ENCODE data around the gene COQ10A.
A peak's percentile ranks its signal among the peaks of the same experiment; 100 is the strongest.
"Not testable (repeated sequence)": the region's sequence is repeated elsewhere in the genome, so short reads cannot be mapped to it uniquely, and the experiment has no call there.

Gene COQ10A

DNA sequence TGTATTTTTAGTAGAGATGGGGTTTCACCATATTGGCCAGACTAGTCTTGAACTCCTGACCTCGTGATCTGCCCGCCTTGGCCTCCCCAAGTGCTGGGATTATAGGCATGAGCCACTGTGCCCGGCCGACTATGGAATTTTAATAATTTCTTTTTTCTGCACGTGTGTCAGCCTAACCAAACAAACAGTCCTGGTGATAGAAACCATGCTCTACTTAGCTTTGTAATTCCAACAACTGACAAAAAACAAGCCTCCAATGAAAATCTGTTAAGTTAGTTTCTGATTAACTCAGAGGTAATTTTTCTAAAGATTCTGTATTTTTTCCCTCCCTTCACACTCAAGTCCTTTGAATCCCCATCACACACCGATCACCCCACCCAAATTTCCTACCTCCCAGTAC lies 15.3 kb downstream of the COQ10A start:
- H3K4me3 ChIP-seq (ENCODE audit: low read depth, low read length) = no peak overlapping the region
- no peaks in the 10 kb centered on the region for H3K9me3 ChIP-seq (ENCODE audit: control insufficient read depth, insufficient read depth, low read length)
- H3K9ac ChIP-seq (ENCODE audit: low read depth, low read length) = no peak overlapping the region
- no peaks in the 10 kb centered on the region for H3K27me3 ChIP-seq (ENCODE audit: control insufficient read depth, insufficient read depth, low read length)
- H3K27ac ChIP-seq (ENCODE audit: low read depth, low read length) = no peak overlapping the region
- peaks cover 6% of the 10 kb centered on the region for H3K4me1 ChIP-seq (ENCODE audit: control insufficient read depth, insufficient read depth, low read length)
- peaks cover 87% of the 10 kb centered on the region for H3K36me3 ChIP-seq (ENCODE audit: control insufficient read depth, insufficient read depth, low read length)

DNA sequence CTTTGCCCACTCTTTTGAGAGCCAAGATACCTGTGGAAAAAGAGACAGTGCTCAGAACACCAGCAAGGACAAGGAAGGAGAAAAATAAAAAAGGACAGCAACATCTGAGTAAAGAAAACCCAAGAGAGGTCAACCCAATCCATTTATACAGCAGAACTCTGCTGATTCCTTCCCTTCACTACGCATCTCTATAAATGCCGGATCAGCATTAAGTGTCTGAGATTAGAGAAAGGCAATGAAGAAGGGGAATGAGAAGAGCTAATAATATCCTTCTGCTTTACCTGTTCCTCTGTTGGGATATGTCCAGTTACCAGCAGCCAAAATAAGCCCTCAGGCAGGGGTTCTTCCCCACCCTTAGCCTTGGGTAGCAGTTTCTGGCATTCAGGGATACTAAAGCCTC lies 15.8 kb downstream of the COQ10A start:
- Histone ChIP-seq H3K4me1 (ENCODE audit: control insufficient read depth, insufficient read depth, low read length) (peaks cover 6% of the 10 kb centered on the region), H3K9me3 (ENCODE audit: control insufficient read depth, insufficient read depth, low read length) (no peaks in the 10 kb centered on the region), H3K36me3 (ENCODE audit: control insufficient read depth, insufficient read depth, low read length) (peaks cover 84% of the 10 kb centered on the region), H3K27me3 (ENCODE audit: control insufficient read depth, insufficient read depth, low read length) (no peaks in the 10 kb centered on the region), H3K4me3 (ENCODE audit: low read depth, low read length) (no peak overlapping the region), H3K9ac (ENCODE audit: low read depth, low read length) (no peak overlapping the region), H3K27ac (ENCODE audit: low read depth, low read length) (no peak overlapping the region)

DNA sequence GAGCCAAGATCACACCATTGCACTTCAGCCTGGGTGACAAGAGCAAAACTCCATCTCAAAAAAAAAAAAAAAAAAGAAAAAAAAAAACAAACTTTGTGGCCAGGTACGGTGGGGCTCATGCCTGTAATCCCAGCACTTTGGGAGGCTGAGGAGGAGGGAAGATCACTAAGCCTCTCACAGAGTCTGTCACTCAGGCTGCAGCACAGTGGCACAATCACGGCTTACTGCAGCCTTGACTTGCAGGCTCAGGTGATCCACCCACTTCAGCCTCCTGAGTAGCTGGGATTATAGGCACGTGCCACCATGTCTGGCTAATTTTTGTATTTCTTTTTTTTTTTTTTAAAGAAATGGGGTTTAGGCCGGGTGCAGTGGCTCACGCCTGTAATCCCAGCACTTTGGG lies 17.5 kb downstream of the COQ10A start:
- H3K4me1 ChIP-seq (ENCODE audit: control insufficient read depth, insufficient read depth, low read length); H3K4me3 ChIP-seq (ENCODE audit: low read depth, low read length); H3K9me3 ChIP-seq (ENCODE audit: control insufficient read depth, insufficient read depth, low read length); H3K27me3 ChIP-seq (ENCODE audit: control insufficient read depth, insufficient read depth, low read length); H3K9ac ChIP-seq (ENCODE audit: low read depth, low read length); H3K27ac ChIP-seq (ENCODE audit: low read depth, low read length): not testable (repeated sequence)
- peaks cover 67% of the 10 kb centered on the region for H3K36me3 ChIP-seq (ENCODE audit: control insufficient read depth, insufficient read depth, low read length)

DNA sequence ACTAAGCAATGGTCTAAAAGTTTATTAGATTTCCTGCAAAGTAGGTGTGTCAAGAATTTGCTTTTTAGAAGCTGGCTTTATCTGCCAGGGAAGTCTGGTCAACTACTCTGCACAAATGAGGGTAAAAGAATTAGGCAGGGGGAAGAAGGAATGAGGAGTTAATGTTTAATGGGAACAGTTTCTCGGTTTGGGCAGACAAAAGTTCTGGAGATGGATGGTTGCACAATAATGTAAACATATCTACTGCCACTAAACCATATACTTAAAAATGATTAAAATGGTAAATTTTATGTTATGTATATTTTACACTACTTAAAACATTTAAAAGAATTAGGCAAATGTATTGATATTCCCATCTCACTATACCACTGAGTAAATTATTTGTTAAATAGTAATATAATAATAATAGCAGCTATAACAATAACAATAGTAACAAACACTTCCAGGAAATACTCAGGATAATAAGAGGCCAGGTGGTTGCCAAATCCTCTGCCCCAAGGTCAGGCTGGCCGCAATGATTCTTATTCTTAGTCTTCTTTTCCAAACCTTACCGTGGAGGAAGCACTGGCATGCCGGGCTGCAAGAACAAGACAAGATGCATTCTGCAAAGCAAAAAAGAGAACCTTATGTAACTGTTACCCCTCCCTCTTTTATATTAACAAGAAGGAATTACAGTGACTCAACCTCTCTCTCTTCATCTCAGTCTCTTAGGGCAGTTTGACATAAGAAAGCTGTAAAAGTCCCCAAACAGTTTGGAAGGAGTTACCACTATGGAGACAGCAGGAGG lies 19.5 kb downstream of the COQ10A start:
- no peak overlapping the region for H3K4me3 ChIP-seq (ENCODE audit: low read depth, low read length)
- peaks cover 61% of the 10 kb centered on the region for H3K36me3 ChIP-seq (ENCODE audit: control insufficient read depth, insufficient read depth, low read length)
- peaks cover 6% of the 10 kb centered on the region for H3K4me1 ChIP-seq (ENCODE audit: control insufficient read depth, insufficient read depth, low read length)
- no peaks in the 10 kb centered on the region for H3K27me3 ChIP-seq (ENCODE audit: control insufficient read depth, insufficient read depth, low read length)
- H3K9ac ChIP-seq (ENCODE audit: low read depth, low read length) = no peak overlapping the region
- no peaks in the 10 kb centered on the region for H3K9me3 ChIP-seq (ENCODE audit: control insufficient read depth, insufficient read depth, low read length)
- H3K27ac ChIP-seq (ENCODE audit: low read depth, low read length) = no peak overlapping the region

DNA sequence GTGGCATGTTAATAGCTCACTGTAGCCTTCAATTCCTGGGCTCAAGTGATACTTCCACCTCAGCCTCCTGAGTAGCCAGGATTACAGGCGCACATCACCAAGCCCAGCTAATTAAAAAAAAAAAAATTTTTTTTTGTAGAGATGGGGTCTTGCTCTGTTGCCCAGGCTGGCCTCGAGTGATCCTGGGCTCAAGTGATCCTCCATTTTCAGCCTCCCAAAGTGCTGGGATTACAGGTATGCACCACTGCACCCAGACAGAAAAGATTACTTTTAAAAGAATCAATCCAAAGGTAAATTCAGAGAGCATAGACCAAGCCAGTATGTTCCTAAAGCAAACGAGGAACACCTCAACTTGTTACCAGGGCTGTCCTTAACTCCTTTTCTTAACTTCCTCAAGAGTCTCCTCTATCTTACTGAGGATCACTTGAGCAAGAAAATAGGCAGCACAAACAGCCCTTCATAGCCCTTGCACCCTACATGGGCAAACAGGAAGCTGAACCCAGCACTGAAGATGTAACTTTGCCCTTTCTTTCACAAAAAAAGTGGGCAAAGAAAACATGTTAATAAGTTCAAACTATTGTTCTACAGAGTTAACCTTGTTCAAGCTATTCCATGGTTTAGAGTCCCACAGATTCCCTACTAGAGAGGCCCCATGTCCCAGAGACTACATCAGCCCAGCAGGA lies 22.1 kb downstream of the COQ10A start:
- Histone ChIP-seq H3K36me3 (ENCODE audit: control insufficient read depth, insufficient read depth, low read length) (peaks cover 46% of the 10 kb centered on the region), H3K9ac (ENCODE audit: low read depth, low read length) (no peak overlapping the region), H3K27me3 (ENCODE audit: control insufficient read depth, insufficient read depth, low read length) (no peaks in the 10 kb centered on the region), H3K4me1 (ENCODE audit: control insufficient read depth, insufficient read depth, low read length) (peaks cover 6% of the 10 kb centered on the region), H3K9me3 (ENCODE audit: control insufficient read depth, insufficient read depth, low read length) (no peaks in the 10 kb centered on the region), H3K4me3 (ENCODE audit: low read depth, low read length) (no peak overlapping the region), H3K27ac (ENCODE audit: low read depth, low read length) (no peak overlapping the region)

DNA sequence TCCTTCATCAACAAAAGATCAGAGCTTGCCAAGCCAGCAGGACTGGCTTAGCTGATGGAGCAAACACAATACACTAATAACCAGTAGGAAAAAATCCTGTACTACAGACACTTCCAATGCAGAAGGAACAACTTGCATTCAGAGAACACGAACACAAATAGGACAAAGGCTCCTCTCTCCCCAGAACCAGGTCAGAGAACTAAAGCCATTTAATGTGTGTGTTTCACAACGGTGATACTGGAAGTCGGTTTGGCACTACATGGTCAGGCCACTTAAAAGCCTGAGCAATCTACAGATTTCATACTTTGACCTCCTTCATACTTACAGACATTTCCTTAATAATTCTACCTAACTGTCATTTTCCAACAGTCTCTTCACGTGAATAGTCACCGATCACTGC lies 27.1 kb downstream of the COQ10A start:
- Histone ChIP-seq H3K4me3 (ENCODE audit: low read depth, low read length) (no peak overlapping the region), H3K27me3 (ENCODE audit: control insufficient read depth, insufficient read depth, low read length) (no peaks in the 10 kb centered on the region), H3K9ac (ENCODE audit: low read depth, low read length) (no peak overlapping the region), H3K27ac (ENCODE audit: low read depth, low read length) (no peak overlapping the region), H3K9me3 (ENCODE audit: control insufficient read depth, insufficient read depth, low read length) (no peaks in the 10 kb centered on the region), H3K36me3 (ENCODE audit: control insufficient read depth, insufficient read depth, low read length) (peaks cover 47% of the 10 kb centered on the region), H3K4me1 (ENCODE audit: control insufficient read depth, insufficient read depth, low read length) (no peaks in the 10 kb centered on the region)

DNA sequence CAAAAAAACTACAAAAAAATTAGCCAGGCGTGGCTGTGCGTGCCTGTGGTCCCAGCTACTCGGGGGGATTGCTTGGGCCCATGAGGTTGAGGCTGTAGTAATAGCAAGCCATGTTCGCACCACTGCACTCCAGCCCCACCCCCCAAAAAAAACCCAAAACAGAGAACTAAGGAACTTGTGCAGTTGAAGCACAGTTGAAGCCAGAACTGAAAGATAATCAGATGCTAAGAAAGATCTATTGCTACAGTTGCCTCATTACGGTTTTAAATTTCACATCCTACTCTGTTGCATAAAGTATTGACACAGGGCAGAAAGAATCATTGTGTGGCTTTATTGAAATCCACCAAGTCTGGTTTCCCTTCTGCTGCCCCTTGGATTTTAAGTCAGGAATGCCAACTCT lies 29.6 kb downstream of the COQ10A start:
- H3K27me3 ChIP-seq (ENCODE audit: control insufficient read depth, insufficient read depth, low read length) = no peaks in the 10 kb centered on the region
- peaks cover 12% of the 10 kb centered on the region for H3K4me1 ChIP-seq (ENCODE audit: control insufficient read depth, insufficient read depth, low read length)
- H3K36me3 ChIP-seq (ENCODE audit: control insufficient read depth, insufficient read depth, low read length) = peaks cover 35% of the 10 kb centered on the region
- no peaks in the 10 kb centered on the region for H3K9me3 ChIP-seq (ENCODE audit: control insufficient read depth, insufficient read depth, low read length)
- no peak overlapping the region for H3K27ac ChIP-seq (ENCODE audit: low read depth, low read length)
- H3K9ac ChIP-seq (ENCODE audit: low read depth, low read length) = no peak overlapping the region
- no peak overlapping the region for H3K4me3 ChIP-seq (ENCODE audit: low read depth, low read length)

DNA sequence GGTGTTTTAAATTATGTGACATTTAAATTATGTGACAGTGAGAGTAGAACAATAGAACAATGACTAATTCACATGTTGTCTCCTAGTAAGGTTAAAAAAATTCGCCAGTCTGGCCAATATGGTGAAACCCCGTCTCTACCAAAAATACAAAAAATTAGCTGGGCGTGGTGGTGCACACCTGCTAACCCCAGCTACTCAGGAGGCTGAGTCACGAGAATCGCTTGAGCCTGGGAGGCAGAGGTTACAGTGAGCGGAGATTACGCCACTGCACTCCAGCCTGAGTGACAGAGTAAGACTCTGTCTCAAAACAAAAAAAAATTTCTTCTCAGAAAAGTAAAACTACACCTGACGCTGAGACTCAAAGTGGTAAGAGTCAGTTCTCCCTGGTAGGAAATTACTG lies 30.7 kb downstream of the COQ10A start:
- no peak overlapping the region for H3K27ac ChIP-seq (ENCODE audit: low read depth, low read length)
- no peak overlapping the region for H3K4me3 ChIP-seq (ENCODE audit: low read depth, low read length)
- H3K9me3 ChIP-seq (ENCODE audit: control insufficient read depth, insufficient read depth, low read length) = no peaks in the 10 kb centered on the region
- H3K27me3 ChIP-seq (ENCODE audit: control insufficient read depth, insufficient read depth, low read length) = no peaks in the 10 kb centered on the region
- peaks cover 36% of the 10 kb centered on the region for H3K36me3 ChIP-seq (ENCODE audit: control insufficient read depth, insufficient read depth, low read length)
- H3K9ac ChIP-seq (ENCODE audit: low read depth, low read length) = no peak overlapping the region
- peaks cover 12% of the 10 kb centered on the region for H3K4me1 ChIP-seq (ENCODE audit: control insufficient read depth, insufficient read depth, low read length)

DNA sequence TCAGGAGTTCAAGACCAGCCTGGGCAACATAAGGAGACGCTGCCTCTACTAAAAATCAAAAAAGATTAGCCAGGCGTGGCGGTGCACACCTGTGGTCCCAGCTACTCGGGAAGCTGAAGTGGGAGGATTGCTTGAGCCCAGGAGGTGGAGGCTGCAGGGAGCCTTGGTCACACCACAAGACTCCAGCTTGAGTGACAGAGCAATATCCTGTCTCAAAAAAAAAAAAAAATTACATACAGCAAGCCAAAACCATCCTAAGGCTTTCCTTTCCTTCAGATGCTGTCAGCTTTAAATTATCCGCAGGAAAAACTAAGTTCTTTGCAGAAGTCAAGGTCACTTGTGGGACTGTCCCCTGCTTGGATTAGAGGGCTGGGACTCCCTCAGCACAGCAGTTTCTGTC lies 32.1 kb downstream of the COQ10A start:
- Histone ChIP-seq H3K27me3 (ENCODE audit: control insufficient read depth, insufficient read depth, low read length) (no peaks in the 10 kb centered on the region), H3K4me3 (ENCODE audit: low read depth, low read length) (peak overlapping the region; percentile 98), H3K4me1 (ENCODE audit: control insufficient read depth, insufficient read depth, low read length) (peaks cover 12% of the 10 kb centered on the region), H3K36me3 (ENCODE audit: control insufficient read depth, insufficient read depth, low read length) (peaks cover 34% of the 10 kb centered on the region), H3K27ac (ENCODE audit: low read depth, low read length) (no peak overlapping the region), H3K9ac (ENCODE audit: low read depth, low read length) (no peak overlapping the region), H3K9me3 (ENCODE audit: control insufficient read depth, insufficient read depth, low read length) (no peaks in the 10 kb centered on the region)

DNA sequence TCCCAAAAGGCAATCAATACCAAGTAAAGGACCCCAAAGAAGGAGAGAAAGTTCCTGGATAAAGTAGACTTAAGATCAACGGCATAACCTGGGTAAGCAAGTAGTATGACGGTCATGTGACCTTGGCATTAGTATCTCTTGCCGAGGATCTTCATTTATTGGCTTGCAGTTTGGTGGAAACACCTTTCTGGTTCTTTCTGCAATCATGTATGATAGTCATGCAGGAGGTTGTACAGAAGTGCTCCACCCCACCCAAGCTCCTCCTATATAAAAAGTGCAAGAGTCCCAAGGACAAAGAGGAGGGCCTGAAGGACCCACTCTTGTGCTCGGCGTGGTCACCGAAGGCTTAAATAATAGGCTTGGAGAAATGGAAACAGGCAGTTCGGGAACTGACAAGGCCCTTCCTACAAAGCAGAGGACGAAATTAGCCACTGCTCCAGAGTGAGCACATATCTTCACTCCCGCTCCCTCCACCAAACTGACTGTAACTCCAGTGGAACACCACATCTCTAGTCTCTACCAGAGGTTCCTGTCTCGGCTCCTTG lies 32.6 kb downstream of the COQ10A start:
- Histone ChIP-seq H3K27ac (ENCODE audit: low read depth, low read length) (peak overlapping the region; percentile 87), H3K36me3 (ENCODE audit: control insufficient read depth, insufficient read depth, low read length) (peaks cover 36% of the 10 kb centered on the region), H3K9me3 (ENCODE audit: control insufficient read depth, insufficient read depth, low read length) (no peaks in the 10 kb centered on the region), H3K27me3 (ENCODE audit: control insufficient read depth, insufficient read depth, low read length) (no peaks in the 10 kb centered on the region), H3K4me1 (ENCODE audit: control insufficient read depth, insufficient read depth, low read length) (peaks cover 12% of the 10 kb centered on the region), H3K4me3 (ENCODE audit: low read depth, low read length) (peak overlapping the region; percentile 98), H3K9ac (ENCODE audit: low read depth, low read length) (peak overlapping the region; percentile 91)

Data from HUES48 (cell line).